Measurements from ENCODE around the gene ASPHD1. TPM values are rescaled to one million over a fixed set of nuclear protein-coding genes. Genes with fewer than 3 reads are reported as not detected.

The ASPHD1 gene
- total and polyA plus RNA-seq, 2 of the 8 experiments (the other 6 are each of a cell fraction or from before 2014, with no cell fraction given), result 14.5 to 18.6 TPM

- TF ChIP-seq CHD7 (IDR thresholded peaks at IDR 0.05; ENCODE audit: insufficient replicate concordance, low read length), result no peak
- TF ChIP-seq RBBP5 (IDR thresholded peaks at IDR 0.05; ENCODE audit: borderline replicate concordance, low read depth, low read length), result no peak; the same call in 1 of the 2 replicates
- peak; percentile 31 for TF ChIP-seq ASH2L (IDR thresholded peaks at IDR 0.05; ENCODE audit: low read length)
- TF ChIP-seq CBX5 (IDR thresholded peaks at IDR 0.05; ENCODE audit: low read depth, low read length), result no peak
- TF ChIP-seq EGR1 (IDR thresholded peaks at IDR 0.05; ENCODE audit: borderline replicate concordance, low read depth, low read length), result no peak
- TF ChIP-seq TEAD4 (IDR thresholded peaks at IDR 0.05; ENCODE audit: low read depth, low read length), result no peak
- TF ChIP-seq HDAC2 (IDR thresholded peaks at IDR 0.05; ENCODE audit: borderline replicate concordance in 1 of 2, low read depth in 2 of 2, low read length in 2 of 2), result 0 out of 4 replicates have a peak, but pooled peaks of 1 of the 2 experiments have one; percentile 84
- no peak for TF ChIP-seq YY1 (IDR thresholded peaks at IDR 0.05; ENCODE audit: low read depth, low read length)
- no peak for TF ChIP-seq TAF7 (optimal IDR thresholded peaks at IDR 0.05; ENCODE audit: borderline replicate concordance, low read depth, low read length)
- no peak for TF ChIP-seq RXRA (IDR thresholded peaks at IDR 0.05; ENCODE audit: insufficient read depth, low read depth, low read length)
Observed at GRCh38 chr16:29900102-29900887, at the start of gene ASPHD1 (continued).

All from H1 (cell line).